ENCODE measurements around the gene TCF25.

TCF25 gene

GRCh38 chr16:89843409-89844350 is 29.7 kb upstream of the TCF25 start:
- no peak for DNase-seq (ENCODE audit: extremely low read depth, low read depth)
- TF ChIP-seq CTCF (IDR thresholded peaks at IDR 0.05; ENCODE audit: low read depth, low read length), result no peak

GRCh38 chr16:89844739-89845339 is 28.6 kb upstream of the TCF25 start:
- no peak for TF ChIP-seq CTCF (IDR thresholded peaks at IDR 0.05; ENCODE audit: low read depth, low read length)
- no peak for DNase-seq (ENCODE audit: extremely low read depth, low read depth)

- DNase-seq (ENCODE audit: extremely low read depth, low read depth), result no peak
- TF ChIP-seq CTCF (IDR thresholded peaks at IDR 0.05; ENCODE audit: low read depth, low read length), result no peak
Measured at GRCh38 chr16:89845417-89845816, 28.0 kb upstream of the TCF25 start.

- DNase-seq (ENCODE audit: extremely low read depth, low read depth), result no peak
- no peak for TF ChIP-seq CTCF (IDR thresholded peaks at IDR 0.05; ENCODE audit: low read depth, low read length)
Measured at GRCh38 chr16:89847051-89847939, 26.1 kb upstream of the TCF25 start.

GRCh38 chr16:89847940-89848297 is 25.5 kb upstream of the TCF25 start:
- no peak for DNase-seq (ENCODE audit: extremely low read depth, low read depth)
- TF ChIP-seq CTCF (IDR thresholded peaks at IDR 0.05; ENCODE audit: low read depth, low read length), result no peak

- no peak for DNase-seq (ENCODE audit: extremely low read depth, low read depth)
- TF ChIP-seq CTCF (IDR thresholded peaks at IDR 0.05; ENCODE audit: low read depth, low read length), result no peak
Measured at GRCh38 chr16:89848974-89849373, 24.4 kb upstream of the TCF25 start.

Data from AG09319 (cell line).